ENCODE data around the gene ATG3.
"Not testable (repeated sequence)": the region's sequence is repeated elsewhere in the genome, so short reads cannot be mapped to it uniquely, and the experiment has no call there.

GRCh38 chr3:112494448-112494767, 67.4 kb downstream of the ATG3 start:
- not testable (repeated sequence) for TF ChIP-seq POLR2A (IDR thresholded peaks at IDR 0.05; ENCODE audit: low read depth, low read length); POLR2AphosphoS5 (IDR thresholded peaks at IDR 0.05; ENCODE audit: insufficient read depth, low read depth, low read length); CTCF (IDR thresholded peaks at IDR 0.05; ENCODE audit: extremely low read depth in 1 of 2, insufficient read depth in 1 of 2, low read depth in 1 of 2, low read length in 2 of 2); GATA2 (IDR thresholded peaks at IDR 0.05; ENCODE audit: insufficient read depth, insufficient read length, low read depth, low read length); FOS (IDR thresholded peaks at IDR 0.05; ENCODE audit: borderline replicate concordance, insufficient read depth, low read length); EZH2 (IDR thresholded peaks at IDR 0.05; ENCODE audit: borderline replicate concordance, low read depth, low read length, severe bottlenecking)

Measured in endothelial cell of umbilical vein (primary cell).